ENCODE data around the gene SMYD3.

SMYD3 gene

GRCh38 chr1:246162560-246162959, 344.5 kb downstream of the SMYD3 start:
- Histone ChIP-seq H3K36me3 (ENCODE audit: control insufficient read depth, insufficient read depth, low read length) (no peaks in the 10 kb centered on the region), H3K27me3 (replicated peaks; ENCODE audit: control insufficient read depth, insufficient read depth, low read length) (no peaks in the 10 kb centered on the region), H3K4me3 (replicated peaks; ENCODE audit: low read depth, low read length) (no peak overlapping the region)
- TF ChIP-seq, protein P1, sequence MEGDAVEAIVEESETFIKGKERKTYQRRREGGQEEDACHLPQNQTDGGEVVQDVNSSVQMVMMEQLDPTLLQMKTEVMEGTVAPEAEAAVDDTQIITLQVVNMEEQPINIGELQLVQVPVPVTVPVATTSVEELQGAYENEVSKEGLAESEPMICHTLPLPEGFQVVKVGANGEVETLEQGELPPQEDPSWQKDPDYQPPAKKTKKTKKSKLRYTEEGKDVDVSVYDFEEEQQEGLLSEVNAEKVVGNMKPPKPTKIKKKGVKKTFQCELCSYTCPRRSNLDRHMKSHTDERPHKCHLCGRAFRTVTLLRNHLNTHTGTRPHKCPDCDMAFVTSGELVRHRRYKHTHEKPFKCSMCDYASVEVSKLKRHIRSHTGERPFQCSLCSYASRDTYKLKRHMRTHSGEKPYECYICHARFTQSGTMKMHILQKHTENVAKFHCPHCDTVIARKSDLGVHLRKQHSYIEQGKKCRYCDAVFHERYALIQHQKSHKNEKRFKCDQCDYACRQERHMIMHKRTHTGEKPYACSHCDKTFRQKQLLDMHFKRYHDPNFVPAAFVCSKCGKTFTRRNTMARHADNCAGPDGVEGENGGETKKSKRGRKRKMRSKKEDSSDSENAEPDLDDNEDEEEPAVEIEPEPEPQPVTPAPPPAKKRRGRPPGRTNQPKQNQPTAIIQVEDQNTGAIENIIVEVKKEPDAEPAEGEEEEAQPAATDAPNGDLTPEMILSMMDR (IDR thresholded peaks at IDR 0.05; ENCODE audit: insufficient read depth, low read length, poor library complexity, severe bottlenecking), result no peak
- DNase-seq (ENCODE audit: extremely low read depth, insufficient read length), result no peak

DNA sequence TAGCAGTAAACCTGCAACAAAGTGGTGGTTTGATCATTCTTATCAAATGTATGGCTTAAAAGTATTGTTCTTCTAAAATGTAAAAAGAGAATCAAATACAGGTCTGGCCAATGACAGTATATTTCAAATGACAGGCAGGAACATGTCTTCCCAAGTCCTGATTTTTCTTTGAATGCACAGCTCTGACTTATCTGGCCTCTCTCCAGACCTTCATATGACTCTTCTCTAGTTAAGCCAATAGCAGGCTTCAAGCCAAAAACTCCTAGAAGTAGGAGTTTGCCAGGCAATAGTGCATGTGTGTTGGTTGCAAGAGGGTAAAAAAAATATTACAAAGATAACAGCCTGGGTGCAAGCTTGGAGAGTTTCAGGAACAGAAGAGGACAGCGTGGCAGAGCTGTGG, 345.5 kb downstream of the SMYD3 start:
- no peaks in the 10 kb centered on the region for H3K36me3 ChIP-seq (ENCODE audit: control insufficient read depth, insufficient read depth, low read length)
- TF ChIP-seq, protein P1 (IDR thresholded peaks at IDR 0.05; ENCODE audit: insufficient read depth, low read length, poor library complexity, severe bottlenecking), result no peak
- H3K4me3 ChIP-seq (replicated peaks; ENCODE audit: low read depth, low read length), result no peak overlapping the region
- no peak for DNase-seq (ENCODE audit: extremely low read depth, insufficient read length)
- no peaks in the 10 kb centered on the region for H3K27me3 ChIP-seq (replicated peaks; ENCODE audit: control insufficient read depth, insufficient read depth, low read length)

DNA sequence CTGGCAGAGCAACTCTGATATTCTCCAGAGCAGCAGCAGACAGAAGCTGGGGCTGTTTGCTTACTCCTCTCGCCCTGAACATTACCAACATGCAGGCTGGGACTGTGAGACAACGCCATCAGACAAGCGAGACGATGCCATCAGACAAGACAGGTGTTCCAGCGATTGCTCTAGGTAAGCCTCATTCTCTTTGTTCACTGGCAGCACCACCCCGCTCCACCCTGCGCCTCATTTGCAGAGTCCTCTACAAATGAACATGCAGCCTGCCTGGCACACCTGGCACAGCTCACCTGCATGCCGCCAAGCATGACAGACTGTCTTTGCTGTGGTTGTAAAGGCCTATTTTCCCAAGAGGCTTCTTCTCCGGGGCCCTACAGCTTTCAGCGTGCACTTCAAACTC, 346.2 kb downstream of the SMYD3 start:
- no peak for DNase-seq (ENCODE audit: extremely low read depth, insufficient read length)
- H3K36me3 ChIP-seq (ENCODE audit: control insufficient read depth, insufficient read depth, low read length), result no peaks in the 10 kb centered on the region
- no peak overlapping the region for H3K4me3 ChIP-seq (replicated peaks; ENCODE audit: low read depth, low read length)
- TF ChIP-seq, protein P1 (IDR thresholded peaks at IDR 0.05; ENCODE audit: insufficient read depth, low read length, poor library complexity, severe bottlenecking), result no peak
- H3K27me3 ChIP-seq (replicated peaks; ENCODE audit: control insufficient read depth, insufficient read depth, low read length), result no peaks in the 10 kb centered on the region

DNA sequence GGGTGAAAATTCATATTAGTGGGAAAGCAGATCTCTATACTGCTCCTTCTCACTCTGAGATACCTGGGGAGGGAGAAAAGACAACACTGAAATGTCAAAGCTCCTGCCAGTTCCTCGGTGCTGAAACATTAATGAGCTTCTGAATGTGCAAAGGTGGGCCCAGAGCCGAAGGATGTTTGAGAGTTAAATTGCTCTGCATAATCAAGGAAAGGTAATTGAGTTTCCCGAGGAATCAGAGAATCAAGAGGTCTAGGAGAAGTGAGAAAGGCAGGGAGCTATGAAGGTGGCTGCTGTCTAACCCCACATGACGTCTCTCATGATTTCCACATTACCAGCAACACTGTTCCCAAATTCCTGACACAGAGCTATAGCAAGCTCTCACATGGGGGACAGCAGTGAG, 346.7 kb downstream of the SMYD3 start:
- TF ChIP-seq, protein P1 (IDR thresholded peaks at IDR 0.05; ENCODE audit: insufficient read depth, low read length, poor library complexity, severe bottlenecking), result no peak
- Histone ChIP-seq H3K27me3 (replicated peaks; ENCODE audit: control insufficient read depth, insufficient read depth, low read length) (no peaks in the 10 kb centered on the region), H3K4me3 (replicated peaks; ENCODE audit: low read depth, low read length) (no peak overlapping the region), H3K36me3 (ENCODE audit: control insufficient read depth, insufficient read depth, low read length) (no peaks in the 10 kb centered on the region)
- DNase-seq (ENCODE audit: extremely low read depth, insufficient read length), result no peak

GRCh38 chr1:246159279-246160227, 347.5 kb downstream of the SMYD3 start:
- no peaks in the 10 kb centered on the region for H3K36me3 ChIP-seq (ENCODE audit: control insufficient read depth, insufficient read depth, low read length)
- H3K4me3 ChIP-seq (replicated peaks; ENCODE audit: low read depth, low read length), result no peak overlapping the region
- TF ChIP-seq, protein P1 (IDR thresholded peaks at IDR 0.05; ENCODE audit: insufficient read depth, low read length, poor library complexity, severe bottlenecking), result no peak
- no peak for DNase-seq (ENCODE audit: extremely low read depth, insufficient read length)
- H3K27me3 ChIP-seq (replicated peaks; ENCODE audit: control insufficient read depth, insufficient read depth, low read length), result no peaks in the 10 kb centered on the region

All from GM06990 (cell line).